Esophagus squamous epithelium (tissue), 5 donors: Measurements from ENCODE around the gene C4orf51. TPM values are rescaled to one million over a fixed set of nuclear protein-coding genes. Genes with fewer than 3 reads are reported as not detected.

Experiments used
- DNase-seq: peaks from one replicate; lab custom pipeline; 2025; lab: John Stamatoyannopoulos, UW
- H3K27ac ChIP-seq, 4 donors: fragments of 200-600 bp; sonication (generic); one replicate each; pipeline ENCODE4 v1.5.1; 2016 to 2019; ENCODE audit warnings: mild to moderate bottlenecking in 1 of 4
- H3K27me3 ChIP-seq, 4 donors: fragments of 200-600 bp; sonication (generic); 1 replicate in 3 of 4; 2 replicates in 1 of 4; pipeline versions ENCODE4 v1.5.1 to v1.6.0; 2017 to 2021; ENCODE audit warnings: antibody characterized with exemption in 1 of 4
- H3K36me3 ChIP-seq, 3 donors: fragments of 200-600 bp; sonication (generic); one replicate each; pipeline ENCODE4 v1.5.1; 2016 to 2019
- H3K4me1 ChIP-seq, 3 donors: fragments of 200-600 bp; sonication (generic); one replicate each; pipeline ENCODE4 v1.5.1; 2017 to 2019
- H3K4me3 ChIP-seq, 4 donors: fragments of 200-600 bp; sonication (generic); 1 replicate in 3 of 4; 2 replicates in 1 of 4; pipeline ENCODE4 v1.5.1; 2016 to 2019; ENCODE audit warnings: mild to moderate bottlenecking in 2 of 4, moderate library complexity in 1 of 4
- H3K9me3 ChIP-seq, 3 donors: fragments of 200-600 bp; sonication (generic); one replicate each; pipeline ENCODE4 v1.5.1; 2016 to 2019
- POLR2A ChIP-seq, 4 donors: fragments of 450-650 bp; IDR thresholded peaks; one replicate each; pipeline ENCODE4 v1.6.1; 2017; ENCODE audit warnings: antibody characterized with exemption in 4 of 4, mild to moderate bottlenecking in 4 of 4, moderate library complexity in 3 of 4
- WGBS, 2 donors: methylation state at CpG; one replicate each; pipeline ENCODE4 v1.1.5; 2018; 5-methylcytosine and 5-hydroxymethylcytosine counted together
- intact Hi-C: fragments of 100-400 bp; cut with DNase I; formaldehyde crosslinking; loops from one replicate; pipeline ENCODE4 v1.15.0; 2022
- total RNA-seq, 4 donors: library from RNA; depleted of rRNA; stranded (reverse); fragments of >200 nt; gene quantifications; one replicate each; pipeline ENCODE4 v1.1.0, GENCODE V29; 2016
- TF ChIP-seq, protein P1 (sequence below), 6 experiments: fragments of 450-650 bp in 4 of 6; fragments of 200-600 bp in 2 of 6; sonication (generic) in 2 of 6; IDR thresholded peaks; one replicate each; pipeline ENCODE4 v1.5.1; 2016 to 2019; ENCODE audit warnings: antibody characterized with exemption in 6 of 6, mild to moderate bottlenecking in 4 of 6, moderate library complexity in 4 of 6
- donor health status: DM: yes; HTN: yes; CAD: no.

Gene C4orf51
- total RNA-seq, 4 donors from 2014 or later = not detected

GRCh38 chr4:145734576-145735346 is 54.8 kb downstream of the C4orf51 start:
- H3K4me1 ChIP-seq = peaks cover 11 to 59% (median 35%) of the 10 kb centered on the region in 3 donors

DNA sequence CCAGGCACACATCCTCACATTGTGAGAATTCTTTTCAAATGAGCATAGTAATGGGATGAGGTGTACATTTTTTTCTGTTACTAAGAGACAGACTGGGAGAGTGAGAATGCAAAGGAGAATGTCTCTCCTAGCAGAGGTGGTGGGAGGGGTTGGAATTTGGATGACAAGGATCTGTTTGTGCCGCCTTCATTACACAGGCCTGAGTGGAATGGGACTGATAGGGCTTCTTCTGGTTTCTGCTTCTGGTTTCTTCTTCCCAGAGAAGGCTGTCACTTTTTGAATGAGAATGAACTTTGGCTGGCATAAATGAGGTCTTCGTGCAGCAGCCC is 55.4 kb downstream of the C4orf51 start:
- no peak for DNase-seq
- H3K27ac ChIP-seq = peak overlapping the region; percentile 98 to 99 (median 98)
- no peak overlapping the region for H3K4me3 ChIP-seq
- H3K27me3 ChIP-seq = no peaks in the 10 kb centered on the region
- no peaks in the 10 kb centered on the region for H3K36me3 ChIP-seq
- intact Hi-C loops = no loop called here
- no peaks in the 10 kb centered on the region for H3K9me3 ChIP-seq
- peaks cover 11 to 59% (median 35%) of the 10 kb centered on the region in 3 donors for H3K4me1 ChIP-seq
- TF ChIP-seq, protein P1, sequence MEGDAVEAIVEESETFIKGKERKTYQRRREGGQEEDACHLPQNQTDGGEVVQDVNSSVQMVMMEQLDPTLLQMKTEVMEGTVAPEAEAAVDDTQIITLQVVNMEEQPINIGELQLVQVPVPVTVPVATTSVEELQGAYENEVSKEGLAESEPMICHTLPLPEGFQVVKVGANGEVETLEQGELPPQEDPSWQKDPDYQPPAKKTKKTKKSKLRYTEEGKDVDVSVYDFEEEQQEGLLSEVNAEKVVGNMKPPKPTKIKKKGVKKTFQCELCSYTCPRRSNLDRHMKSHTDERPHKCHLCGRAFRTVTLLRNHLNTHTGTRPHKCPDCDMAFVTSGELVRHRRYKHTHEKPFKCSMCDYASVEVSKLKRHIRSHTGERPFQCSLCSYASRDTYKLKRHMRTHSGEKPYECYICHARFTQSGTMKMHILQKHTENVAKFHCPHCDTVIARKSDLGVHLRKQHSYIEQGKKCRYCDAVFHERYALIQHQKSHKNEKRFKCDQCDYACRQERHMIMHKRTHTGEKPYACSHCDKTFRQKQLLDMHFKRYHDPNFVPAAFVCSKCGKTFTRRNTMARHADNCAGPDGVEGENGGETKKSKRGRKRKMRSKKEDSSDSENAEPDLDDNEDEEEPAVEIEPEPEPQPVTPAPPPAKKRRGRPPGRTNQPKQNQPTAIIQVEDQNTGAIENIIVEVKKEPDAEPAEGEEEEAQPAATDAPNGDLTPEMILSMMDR (IDR thresholded peaks at IDR 0.05) = no peak
- no peak for TF ChIP-seq POLR2A (IDR thresholded peaks at IDR 0.05)
- WGBS, 2 donors = 55 to 64% methylated on average over 2 of the region's 2 CpGs

More at GRCh38 chr4:145734576-145735346, 54.8 kb downstream of the C4orf51 start:
- intact Hi-C loops = loop anchor here (5.0 kb wide), 1 partner anchor 112 kb away; no protein-coding TSS in a partner anchor
- no peaks in the 10 kb centered on the region for H3K36me3 ChIP-seq
- H3K27me3 ChIP-seq = no peaks in the 10 kb centered on the region
- no peaks in the 10 kb centered on the region for H3K9me3 ChIP-seq
- DNase-seq = no peak
- WGBS, 2 donors = 30 to 34% methylated on average over 10 to 14 of the region's 14 CpGs
- H3K4me3 ChIP-seq = peak overlapping the region in 3 of 4 donors; percentile 8 to 81 (median 13)
- TF ChIP-seq POLR2A (IDR thresholded peaks at IDR 0.05) = no peak
- TF ChIP-seq, protein P1 (IDR thresholded peaks at IDR 0.05) = no peak
- H3K27ac ChIP-seq = peak overlapping the region; percentile 98 to 99 (median 98)

DNA sequence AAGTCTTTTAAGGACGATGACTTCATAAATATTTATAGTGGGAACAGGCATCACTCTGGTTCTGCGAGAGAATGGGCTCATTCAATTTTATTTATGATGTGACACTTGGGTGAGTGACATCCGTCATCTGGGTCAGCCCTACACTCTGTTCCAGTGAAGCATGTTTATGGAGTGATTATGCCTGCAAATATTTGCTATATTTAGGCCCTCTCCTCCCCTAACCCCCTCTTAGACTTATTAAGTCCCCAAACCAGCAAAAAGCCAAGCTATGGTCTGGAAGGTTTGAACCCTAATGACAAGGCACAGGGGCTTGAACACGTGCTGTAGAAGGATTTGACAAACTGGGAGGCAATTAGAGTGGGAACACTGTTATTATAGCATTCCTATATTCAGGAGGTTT is 55.9 kb downstream of the C4orf51 start:
- no peaks in the 10 kb centered on the region for H3K27me3 ChIP-seq
- 76 to 89% methylated on average over 4 of the region's 4 CpGs for WGBS, 2 donors
- H3K4me3 ChIP-seq = no peak overlapping the region
- peak overlapping the region; percentile 51 to 98 (median 98) for H3K27ac ChIP-seq
- intact Hi-C loops = no loop called here
- H3K4me1 ChIP-seq = peaks cover 11 to 58% (median 35%) of the 10 kb centered on the region in 3 donors
- no peak for DNase-seq
- no peaks in the 10 kb centered on the region for H3K9me3 ChIP-seq
- no peak for TF ChIP-seq POLR2A (IDR thresholded peaks at IDR 0.05)
- TF ChIP-seq, protein P1 (IDR thresholded peaks at IDR 0.05) = no peak
- H3K36me3 ChIP-seq = no peaks in the 10 kb centered on the region

- intact Hi-C loops = no loop called here
Observed at GRCh38 chr4:145736241-145736831, 56.4 kb downstream of the C4orf51 start.

More at GRCh38 chr4:145736241-145736831, 56.4 kb downstream of the C4orf51 start:
- TF ChIP-seq, protein P1 (IDR thresholded peaks at IDR 0.05) = no peak
- no peak for TF ChIP-seq POLR2A (IDR thresholded peaks at IDR 0.05)
- H3K4me3 ChIP-seq = no peak overlapping the region
- no peaks in the 10 kb centered on the region for H3K27me3 ChIP-seq
- peak overlapping the region in 3 of 4 donors; percentile 51 to 98 (median 98) for H3K27ac ChIP-seq
- H3K4me1 ChIP-seq = peaks cover 11 to 52% (median 33%) of the 10 kb centered on the region in 3 donors
- DNase-seq = no peak
- H3K36me3 ChIP-seq = no peaks in the 10 kb centered on the region
- 56 to 60% methylated on average over 8 to 9 of the region's 9 CpGs for WGBS, 2 donors
- H3K9me3 ChIP-seq = no peaks in the 10 kb centered on the region
